NCI-H1436 (cell line): ENCODE results near the gene RUNX1.

ENCODE experiments used
- DNase-seq: peaks from one replicate; lab custom pipeline; 2025; lab: John Stamatoyannopoulos, UW

Gene RUNX1

DNA sequence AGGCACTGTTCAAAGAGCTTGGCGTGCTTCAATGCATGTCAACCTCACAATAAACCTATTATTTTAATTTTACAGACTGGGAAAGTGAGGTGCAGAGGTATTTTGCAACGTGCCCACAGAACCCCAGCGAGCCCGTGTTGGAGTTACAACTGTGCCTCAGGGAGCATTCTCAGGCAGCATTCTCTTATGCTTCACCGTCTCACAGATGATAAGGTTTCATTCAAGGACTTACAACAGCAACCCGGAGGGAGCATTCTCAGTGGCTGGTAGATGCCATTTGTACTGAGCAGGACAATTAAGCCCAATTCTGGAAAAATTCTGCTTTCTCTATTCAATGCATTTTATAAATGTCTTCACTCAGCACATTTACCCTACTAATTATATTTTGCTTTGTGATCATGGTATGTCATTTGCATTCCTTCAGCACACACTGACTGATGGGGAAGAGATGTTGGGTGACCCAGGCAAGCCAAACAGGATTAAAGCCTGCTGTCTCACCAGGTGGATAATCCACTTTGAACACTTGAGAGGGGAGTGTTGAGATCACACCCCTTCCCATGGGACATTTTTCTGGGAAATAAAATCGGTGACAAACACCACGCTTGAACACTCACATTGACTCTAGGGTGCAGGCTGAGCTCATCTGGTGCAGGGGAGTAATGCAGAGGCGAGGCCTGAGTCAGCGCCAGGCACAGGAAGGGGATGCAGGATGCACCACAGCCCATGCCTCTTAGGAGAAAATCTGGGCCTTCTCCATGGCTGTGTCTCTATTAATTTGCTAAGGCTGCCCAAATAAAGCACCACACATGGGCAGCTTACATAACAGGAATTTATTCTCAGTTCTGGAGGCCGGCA is 266.4 kb downstream of the RUNX1 start:
- DNase-seq: no peak

DNA sequence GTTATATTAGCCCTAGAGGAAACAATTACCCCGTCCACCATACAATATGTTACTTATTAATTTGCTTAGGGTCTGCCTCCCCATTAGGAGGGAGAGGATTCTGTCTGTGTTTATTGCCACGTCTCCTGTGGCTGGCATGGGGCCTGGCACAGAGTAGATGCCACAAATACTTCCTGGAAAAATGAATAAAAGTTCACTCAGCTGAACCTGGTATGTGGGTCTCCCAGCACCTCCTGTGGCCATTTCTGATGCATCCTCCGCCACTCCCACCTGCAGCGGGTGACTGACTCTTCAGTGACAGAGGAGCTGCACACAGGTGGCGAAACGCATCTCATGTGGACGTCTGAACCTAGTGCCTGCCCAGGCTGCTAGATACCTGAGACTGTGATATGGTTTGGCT is 267.6 kb downstream of the RUNX1 start:
- no peak for DNase-seq

DNA sequence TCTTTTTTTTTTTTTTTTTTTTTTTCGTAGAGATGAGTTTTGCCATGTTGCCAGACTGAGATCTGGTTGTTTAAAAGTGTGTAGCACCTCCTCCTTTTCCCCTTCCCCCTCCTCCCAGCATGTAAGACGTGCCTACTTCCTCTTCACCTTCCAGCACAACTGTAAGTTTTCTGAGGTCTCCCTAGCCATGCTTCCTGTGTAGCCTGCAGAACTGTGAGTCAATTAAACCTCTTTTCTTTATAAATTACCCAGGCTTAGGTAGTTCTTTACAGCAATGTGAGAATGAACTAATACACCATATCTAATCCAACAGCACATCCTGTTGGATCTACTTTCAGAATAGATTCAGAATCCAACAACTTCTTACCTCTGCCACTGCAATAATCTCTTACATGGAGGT is 269.2 kb downstream of the RUNX1 start:
- DNase-seq: no peak

DNA sequence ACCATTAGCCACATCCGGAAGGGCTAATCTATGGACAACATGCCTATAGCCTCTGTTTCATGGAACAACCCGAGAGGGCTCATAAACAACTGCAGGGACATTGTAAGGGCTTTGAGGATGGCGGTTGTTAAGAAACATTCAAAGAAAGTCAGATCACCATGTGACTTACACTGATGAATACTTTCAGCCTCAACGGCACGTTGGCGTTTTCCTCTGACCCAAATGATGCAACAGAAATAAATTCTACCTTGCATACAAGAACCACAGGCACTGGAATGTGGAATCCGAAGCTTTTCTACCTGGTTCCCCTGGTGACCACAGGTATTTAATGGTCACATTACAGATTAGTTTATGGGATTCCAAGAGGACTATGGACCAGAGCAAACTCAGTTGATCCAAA is 273.3 kb downstream of the RUNX1 start:
- no peak for DNase-seq

DNA sequence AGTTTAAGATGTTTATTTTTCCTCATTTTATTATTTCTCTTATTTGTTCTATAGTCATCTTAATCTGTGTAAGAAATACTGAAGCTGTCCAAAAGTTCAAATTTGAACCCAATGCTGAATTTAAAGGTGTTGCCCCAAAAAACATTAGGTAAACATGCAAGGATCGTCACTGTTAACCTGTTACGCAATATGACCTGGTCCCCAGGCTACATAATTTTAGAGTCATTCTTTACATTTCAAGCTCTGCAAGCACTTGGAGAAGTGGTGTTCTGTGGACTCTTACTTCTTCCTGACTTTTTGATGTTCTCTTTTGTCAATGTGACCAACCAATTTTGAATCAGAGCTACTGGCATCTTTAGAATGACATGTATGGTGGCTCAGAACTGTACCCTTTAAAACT is 274.4 kb downstream of the RUNX1 start:
- no peak for DNase-seq

DNA sequence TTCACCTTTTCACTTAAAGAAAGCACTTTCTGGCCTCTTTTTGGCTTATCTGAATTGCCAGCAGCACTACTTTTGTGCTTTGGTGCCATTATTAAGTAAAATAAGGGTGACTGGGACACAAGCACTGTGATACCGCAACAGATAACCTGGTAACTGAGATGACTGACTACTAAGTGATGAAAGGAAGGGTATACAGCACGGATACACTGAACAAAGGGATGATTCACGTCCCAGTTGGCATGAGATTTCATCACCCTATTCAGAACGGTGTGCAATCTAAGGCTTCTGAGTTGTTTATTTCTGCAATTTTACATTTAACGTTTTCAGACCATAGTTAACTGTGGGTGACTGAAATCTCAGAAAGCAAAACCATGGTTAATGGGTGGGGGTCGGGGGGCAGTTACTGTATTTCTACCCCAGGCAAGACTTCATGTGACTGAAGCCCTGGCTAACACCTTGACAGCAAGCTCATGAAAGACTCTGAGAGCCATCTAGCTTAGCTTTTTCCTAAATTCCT is 277.5 kb downstream of the RUNX1 start:
- no peak for DNase-seq

DNA sequence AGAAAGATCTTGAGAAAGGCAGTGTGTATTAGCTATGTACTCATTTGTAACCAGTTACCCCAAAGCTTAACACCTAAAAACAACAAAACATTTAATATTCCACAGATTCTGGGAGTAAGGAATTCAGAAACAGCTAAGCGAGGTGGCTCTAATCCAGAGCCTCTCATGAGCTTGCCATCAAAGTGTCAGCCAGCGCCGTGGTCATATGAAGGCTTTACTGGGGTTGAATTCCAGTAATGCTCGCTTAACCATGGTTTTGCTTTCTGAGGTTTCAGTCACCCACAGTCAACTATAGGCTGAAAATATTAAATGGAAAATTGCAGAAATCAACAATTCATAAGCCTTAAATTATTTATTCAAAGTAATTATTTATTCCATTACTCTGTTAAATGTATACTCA is 278.5 kb downstream of the RUNX1 start:
- DNase-seq: no peak

DNA sequence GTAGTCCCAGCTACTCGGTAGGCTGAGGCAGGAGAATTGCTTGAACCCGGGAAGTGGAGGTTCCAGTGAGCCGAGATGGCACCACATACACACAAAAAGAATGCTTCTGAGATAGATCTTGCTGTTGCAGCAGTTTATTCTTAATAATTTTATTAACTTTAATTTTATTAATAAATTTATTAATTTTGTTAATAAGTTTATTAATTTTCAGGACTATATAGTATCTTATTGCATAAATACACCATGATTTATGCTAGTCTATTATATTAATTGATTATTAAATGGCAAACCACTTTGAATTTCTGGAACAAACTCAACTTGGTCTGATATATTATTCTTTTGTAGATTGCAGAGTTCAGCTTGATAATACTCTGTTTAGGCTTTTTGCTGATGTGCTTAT is 280.8 kb downstream of the RUNX1 start:
- DNase-seq: no peak

DNA sequence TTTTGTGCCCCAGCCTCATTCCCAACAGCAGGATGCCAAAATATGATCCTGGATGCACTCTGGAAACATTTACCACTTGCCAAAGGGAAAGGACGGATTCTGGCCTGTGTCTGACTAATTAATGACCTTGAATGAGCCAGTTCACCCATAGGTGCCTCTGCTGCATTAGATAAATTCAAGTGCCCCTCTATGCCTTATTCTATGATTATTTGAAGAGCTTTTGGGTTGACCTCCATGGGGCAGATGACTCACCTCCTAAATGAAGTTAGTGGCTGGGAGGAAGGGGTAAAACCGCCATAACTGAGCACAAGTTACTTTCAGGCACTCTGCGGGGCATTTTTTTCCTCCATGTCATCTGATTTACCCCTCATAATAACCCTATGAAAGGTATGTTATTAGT is 282.2 kb downstream of the RUNX1 start:
- no peak for DNase-seq

DNA sequence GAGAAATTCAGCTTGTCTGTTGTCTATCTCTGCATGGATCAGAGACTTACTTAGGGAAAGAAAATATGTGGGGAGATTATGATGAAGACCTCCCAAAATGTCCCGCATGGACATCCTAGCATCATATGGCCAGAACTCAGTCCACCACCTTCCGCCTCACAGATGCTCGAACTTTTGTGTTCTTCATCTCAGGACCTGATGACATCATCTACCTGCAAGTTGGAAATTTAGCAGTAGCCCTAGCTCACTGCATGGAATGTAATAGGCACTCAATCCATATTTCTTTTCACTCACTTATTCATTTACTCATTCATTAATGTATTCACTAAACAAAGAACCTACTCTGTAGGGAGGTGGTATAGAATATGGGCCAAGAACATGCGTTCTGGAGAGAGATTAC is 283.5 kb downstream of the RUNX1 start:
- DNase-seq: no peak

DNA sequence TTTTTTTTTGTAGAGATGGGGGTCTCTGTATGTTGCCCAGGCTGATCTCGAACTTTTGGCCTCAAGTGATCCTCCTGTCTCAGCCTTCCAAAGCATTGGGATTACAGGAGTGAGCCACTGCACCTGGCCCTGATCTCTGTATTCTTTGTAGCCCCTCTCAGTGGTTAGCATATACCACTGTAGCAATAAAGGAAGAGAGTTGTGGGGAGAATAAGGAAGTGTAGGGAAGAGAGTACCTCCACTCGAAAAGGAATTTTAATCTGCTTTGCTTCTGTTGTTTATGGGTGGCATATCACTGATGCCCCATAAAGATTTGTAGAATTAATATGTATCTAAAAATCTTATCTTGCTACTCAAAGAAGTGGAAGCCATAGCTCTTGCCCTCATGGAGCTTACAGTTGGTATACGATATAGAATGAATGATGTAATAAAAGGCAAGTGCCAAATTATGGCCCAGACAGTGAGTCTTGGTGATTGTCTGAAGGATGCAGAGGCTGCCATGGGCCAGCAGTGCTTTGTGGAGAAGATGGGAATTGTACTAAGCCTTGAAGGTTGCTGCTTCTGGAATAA is 284.3 kb downstream of the RUNX1 start:
- DNase-seq: no peak

DNA sequence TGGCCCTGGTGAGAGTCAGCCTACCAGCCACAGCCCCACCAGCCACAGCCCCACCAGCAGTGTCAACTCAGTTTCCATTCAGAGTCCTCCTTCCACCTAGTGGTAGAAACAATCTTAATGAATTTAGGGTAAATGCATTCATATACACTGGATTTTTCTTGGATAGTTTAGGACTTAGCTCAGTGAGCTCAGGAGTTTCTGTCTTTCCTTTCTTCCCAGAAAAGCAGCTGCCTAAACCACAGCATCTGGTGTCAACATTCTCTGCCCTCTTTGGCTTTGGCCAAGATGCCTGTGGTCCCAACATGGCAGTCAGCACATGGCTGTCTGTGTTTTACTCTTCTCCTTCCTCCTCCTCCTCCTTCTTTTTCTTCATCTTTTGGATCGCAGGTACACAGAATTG is 286.3 kb downstream of the RUNX1 start:
- no peak for DNase-seq

DNA sequence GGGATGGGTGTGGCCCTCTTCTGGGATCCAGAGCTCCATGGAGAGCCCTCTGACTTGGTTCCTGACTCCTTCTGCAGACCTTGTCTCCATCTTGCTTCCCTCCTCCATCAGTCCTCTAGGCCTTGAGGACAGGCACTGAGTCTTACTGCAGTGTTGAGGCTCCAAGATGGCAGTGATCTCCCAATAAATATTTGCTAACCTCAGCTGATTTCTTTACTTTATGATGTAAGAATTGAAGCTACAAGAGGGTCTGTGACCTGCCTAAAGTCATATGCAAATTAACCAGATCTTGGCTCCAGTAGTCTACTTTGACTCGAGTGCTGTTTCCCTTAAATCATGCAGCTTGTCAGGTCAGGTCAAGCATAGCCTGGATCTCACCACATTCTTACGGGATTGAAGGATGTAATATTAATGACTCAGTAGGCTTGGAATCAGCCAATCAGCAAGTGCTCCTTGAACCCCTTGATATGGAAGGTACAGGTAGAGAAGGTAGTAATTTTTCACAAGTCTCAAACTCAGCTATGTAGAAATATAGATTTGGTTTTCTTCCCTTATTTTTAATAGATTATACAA is 287.3 kb downstream of the RUNX1 start:
- DNase-seq: no peak

DNA sequence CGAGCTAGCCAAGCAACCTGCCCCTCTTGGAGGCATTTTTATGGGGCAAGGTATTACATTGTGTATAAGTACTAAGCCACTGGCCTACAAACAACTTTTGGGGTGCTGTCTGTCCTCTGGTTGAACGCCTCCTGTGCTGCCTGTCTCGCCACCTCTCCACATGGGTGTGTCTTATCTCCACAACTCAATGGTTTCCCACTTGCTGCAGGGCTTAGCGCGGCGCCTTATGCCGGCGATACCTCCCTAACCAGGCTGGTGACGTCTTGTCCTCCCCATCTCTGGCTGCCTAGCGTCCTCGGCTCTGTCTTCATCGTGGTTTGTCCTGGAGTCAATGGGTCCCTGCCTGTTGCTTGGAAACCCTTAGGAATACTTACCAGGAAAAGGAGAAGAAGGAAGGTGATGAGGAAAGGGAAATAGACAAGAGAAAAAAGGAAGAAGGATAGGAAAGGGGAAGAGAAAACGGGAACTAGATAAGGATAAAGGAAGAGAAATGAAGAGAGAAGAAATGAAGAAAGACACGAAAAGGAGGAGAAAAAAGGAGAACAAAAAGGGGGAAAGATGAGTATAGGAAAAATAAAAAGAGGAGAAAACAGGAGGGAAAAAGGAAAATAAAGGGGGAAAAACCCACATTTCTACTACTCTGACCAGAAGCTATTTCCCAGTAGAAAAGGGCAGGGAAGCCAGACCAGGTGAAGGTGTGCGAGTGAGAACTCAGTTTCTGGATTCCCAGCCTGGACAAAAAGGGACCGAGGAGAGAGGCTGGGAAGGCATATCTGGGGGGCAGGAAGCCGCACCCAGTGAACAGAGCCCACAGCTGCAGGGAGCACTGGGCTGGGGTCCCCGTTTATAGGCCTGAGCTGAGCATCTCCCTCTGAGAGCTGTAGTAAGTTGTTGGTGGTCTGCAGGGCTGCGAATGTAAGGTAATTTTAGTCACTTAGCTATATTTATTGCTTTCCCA is 294.1 kb downstream of the RUNX1 start:
- DNase-seq: no peak

DNA sequence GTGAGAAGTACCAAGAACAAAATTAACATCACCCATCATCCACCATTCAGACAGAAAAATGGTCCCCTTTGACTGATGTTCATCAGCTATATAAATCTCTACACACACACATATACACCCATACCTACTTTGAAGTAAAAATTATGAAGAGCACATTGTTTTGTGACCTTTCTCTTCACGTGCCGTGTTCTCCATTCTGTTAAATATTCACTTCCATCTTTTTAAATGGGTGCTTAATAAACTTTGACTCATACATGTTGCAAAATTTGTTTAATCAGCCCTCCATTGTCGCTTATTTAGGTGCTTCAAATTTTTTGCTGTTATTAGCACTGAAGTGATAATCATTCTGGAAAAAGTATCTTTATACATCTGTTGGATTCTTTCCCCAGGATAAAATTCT is 300.2 kb downstream of the RUNX1 start:
- DNase-seq: no peak

DNA sequence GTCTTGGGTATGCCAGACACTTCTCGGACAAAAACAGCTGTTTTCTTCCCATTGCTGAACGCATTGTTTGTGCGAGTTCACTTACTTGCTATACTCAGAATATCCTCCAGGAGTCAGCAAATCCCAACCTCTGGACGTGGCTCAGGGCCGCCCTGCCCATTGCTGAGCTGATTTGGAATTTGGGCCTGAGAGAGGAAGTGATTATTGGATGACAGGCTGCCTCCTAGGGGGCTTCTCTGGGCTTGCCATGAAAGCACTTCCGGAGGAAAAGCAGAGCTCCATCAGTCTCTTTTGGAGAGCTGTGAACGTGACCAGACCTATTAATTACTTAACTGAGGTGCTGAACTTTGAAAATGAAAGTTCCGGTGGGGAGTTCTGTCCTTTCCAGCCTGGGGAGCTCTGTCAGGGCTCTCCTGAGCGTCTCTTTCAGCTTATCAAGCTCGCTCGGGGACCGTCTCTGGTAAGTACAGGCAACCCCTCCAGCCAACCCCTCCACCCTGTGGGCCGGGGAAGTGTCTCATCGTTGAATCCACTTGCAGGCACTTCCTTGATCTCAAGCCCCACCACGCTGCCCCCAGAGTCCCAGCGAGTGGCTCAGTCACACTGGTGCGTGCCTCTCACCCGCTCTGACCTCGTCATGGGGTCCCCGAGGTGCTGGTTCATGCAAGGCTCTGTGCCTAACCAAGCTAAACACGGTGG is 303.4 kb downstream of the RUNX1 start:
- DNase-seq: peak; percentile 75

DNA sequence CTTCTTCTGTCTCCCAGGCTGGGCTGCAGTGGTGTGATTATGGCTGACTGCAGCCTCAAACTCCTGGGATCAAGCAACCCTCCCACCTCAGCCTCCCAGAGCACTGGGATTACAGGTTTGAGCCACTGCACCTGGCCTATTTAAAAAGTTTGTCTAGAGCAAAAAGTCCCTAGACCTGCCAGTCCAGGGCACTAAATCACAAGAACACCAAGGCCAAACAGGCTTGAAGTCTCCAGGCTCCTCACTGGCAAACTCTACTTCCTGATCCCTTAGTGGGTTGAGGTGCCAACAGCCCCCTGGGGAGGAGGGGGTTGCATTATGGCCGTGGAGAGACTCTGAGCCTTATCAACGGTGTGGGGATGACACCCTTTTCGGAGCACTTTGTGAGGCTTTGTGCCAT is 304.3 kb downstream of the RUNX1 start:
- DNase-seq: no peak

DNA sequence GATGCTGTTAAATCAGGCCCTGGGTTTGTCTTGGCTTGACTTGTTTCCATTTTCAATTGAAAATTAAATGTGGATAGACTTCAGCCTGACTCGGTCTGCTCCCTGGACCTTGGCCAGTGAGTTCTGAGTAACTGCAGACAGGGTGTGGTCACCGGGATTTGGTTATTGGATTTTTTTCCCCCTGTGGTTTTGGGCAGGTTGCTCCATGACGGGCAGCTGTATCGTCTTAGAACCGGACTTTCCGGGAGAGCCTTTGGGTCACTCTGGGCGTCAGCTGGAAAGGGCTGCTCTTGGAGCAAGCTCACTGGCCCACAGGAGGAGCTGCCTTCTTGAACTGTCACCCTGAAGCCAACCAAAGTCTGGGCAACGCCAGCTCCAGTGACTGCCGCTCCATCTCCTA is 305.3 kb downstream of the RUNX1 start:
- DNase-seq: no peak

DNA sequence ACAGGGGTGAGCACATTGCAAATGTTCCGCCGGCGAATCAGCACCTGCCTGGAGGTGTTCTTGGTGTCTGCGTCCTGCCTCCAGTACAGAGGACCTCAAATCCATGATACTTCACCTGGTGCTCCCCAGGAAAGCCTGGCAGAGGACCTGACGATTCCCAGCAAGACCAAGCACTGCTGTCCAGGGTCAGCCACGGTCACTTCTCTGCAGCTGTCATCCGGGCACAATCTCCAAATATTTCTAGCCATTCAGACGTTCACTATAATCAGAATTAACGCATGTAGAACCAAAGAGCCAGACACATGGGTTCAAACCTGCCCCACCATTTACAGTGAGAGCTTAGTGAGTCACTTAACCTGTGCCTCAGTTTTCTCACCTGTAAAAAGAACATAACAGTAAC is 305.8 kb downstream of the RUNX1 start:
- no peak for DNase-seq

DNA sequence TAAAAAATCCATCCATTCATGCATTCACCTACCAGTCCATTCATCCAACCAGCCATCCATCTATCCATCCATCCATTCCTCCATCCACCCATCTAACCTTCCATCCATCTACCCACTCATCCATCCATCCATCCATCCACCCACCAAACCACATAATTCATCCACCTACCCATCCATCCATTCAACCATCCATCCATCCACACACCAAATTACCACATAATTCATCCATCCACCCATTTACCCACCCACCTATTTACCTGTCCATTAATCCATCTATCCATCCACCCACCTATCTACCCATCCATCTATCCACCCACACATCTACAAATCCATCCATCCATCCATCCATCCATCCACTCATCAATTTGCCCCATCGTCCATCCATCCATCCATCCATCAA is 308.9 kb downstream of the RUNX1 start:
- no peak for DNase-seq
